Vagina (tissue), 2 donors: ENCODE results near the gene S1PR4.

Source experiments
- CTCF ChIP-seq, 3 experiments: fragments of 450-650 bp in 2 of 3; fragments of 200-600 bp in 1 of 3; sonication (generic) in 1 of 3; IDR thresholded peaks; one replicate each; pipeline ENCODE4 v1.5.1; 2017 to 2019; ENCODE audit warnings: antibody characterized with exemption in 3 of 3, mild to moderate bottlenecking in 2 of 3, moderate library complexity in 2 of 3
- POLR2A ChIP-seq, 2 donors: fragments of 450-650 bp; IDR thresholded peaks; one replicate each; pipeline ENCODE4 v1.6.1; 2017; ENCODE audit warnings: antibody characterized with exemption in 2 of 2, mild to moderate bottlenecking in 2 of 2, moderate library complexity in 2 of 2

DNA sequence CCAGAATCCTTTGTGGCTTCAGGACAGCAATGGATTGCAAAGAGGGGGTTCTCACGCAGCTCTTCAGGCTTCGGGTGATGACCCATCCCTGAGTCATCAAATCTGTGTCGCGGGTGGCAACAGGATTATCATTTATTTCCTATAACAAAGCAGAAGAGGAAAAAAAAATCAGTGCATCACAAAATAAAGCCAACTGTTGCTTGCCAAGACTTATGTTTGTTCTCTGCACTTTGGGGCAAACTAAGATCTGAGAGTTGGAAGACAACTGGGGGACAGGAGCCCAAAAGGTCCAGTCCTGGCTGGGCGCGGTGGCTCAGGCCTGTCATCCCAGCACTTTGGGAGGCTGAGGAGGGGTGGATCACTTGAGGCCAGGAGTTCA, 36.3 kb upstream of the S1PR4 start:
- TF ChIP-seq CTCF (IDR thresholded peaks at IDR 0.05), result no peak
- TF ChIP-seq POLR2A (IDR thresholded peaks at IDR 0.05), result no peak
